Skin of body (tissue), 2 donors: Measurements from ENCODE around the gene HOXD12. TPM values are rescaled to one million over a fixed set of nuclear protein-coding genes. Genes with fewer than 3 reads are reported as not detected.

Source experiments
- DNase-seq: peaks from one replicate; lab custom pipeline; 2025; lab: John Stamatoyannopoulos, UW
- total RNA-seq: library from RNA; depleted of rRNA; stranded (reverse); fragments of >200 nt; gene quantifications from one replicate; pipeline ENCODE4 v1.2.3, GENCODE V29; 2014

Gene HOXD12
- total RNA-seq, 1 donor from 2014 or later: not detected

- no peak for DNase-seq
Observed at GRCh38 chr2:176080540-176081375, 18.8 kb upstream of the HOXD12 start.

- DNase-seq: no peak
Observed at GRCh38 chr2:176081376-176081836, 18.2 kb upstream of the HOXD12 start.

GRCh38 chr2:176081837-176082524 is 17.6 kb upstream of the HOXD12 start:
- DNase-seq: no peak

- no peak for DNase-seq
Observed at GRCh38 chr2:176082525-176082823, 17.1 kb upstream of the HOXD12 start.

GRCh38 chr2:176082824-176083751 is 16.5 kb upstream of the HOXD12 start:
- DNase-seq: no peak

GRCh38 chr2:176083796-176084261 is 15.8 kb upstream of the HOXD12 start, which contains the start of gene EVX2:
Gene EVX2 (minus strand): TSS chr2:176083962. CDS start chr2:176083776, 186 bp downstream.
- DNase-seq: no peak

GRCh38 chr2:176084611-176085119 is 14.9 kb upstream of the HOXD12 start:
- DNase-seq: no peak

GRCh38 chr2:176085120-176085788 is 14.3 kb upstream of the HOXD12 start:
- DNase-seq: no peak

GRCh38 chr2:176085861-176086771 is 13.5 kb upstream of the HOXD12 start:
- DNase-seq: peak; percentile 16

- no peak for DNase-seq
Observed at GRCh38 chr2:176087330-176088047, 12.1 kb upstream of the HOXD12 start.

- no peak for DNase-seq
Observed at GRCh38 chr2:176088048-176088936, 11.3 kb upstream of the HOXD12 start.

GRCh38 chr2:176088937-176089842 is 10.4 kb upstream of the HOXD12 start:
- DNase-seq: no peak

- no peak for DNase-seq
Observed at GRCh38 chr2:176089843-176090395, 9.7 kb upstream of the HOXD12 start.

- DNase-seq: no peak
Observed at GRCh38 chr2:176090862-176091261, 8.7 kb upstream of the HOXD12 start.

- DNase-seq: no peak
Observed at GRCh38 chr2:176091329-176092258, 8.0 kb upstream of the HOXD12 start.
